ENCODE data around the gene TAS2R5.

- no peak for TF ChIP-seq MXI1 (IDR thresholded peaks at IDR 0.05; ENCODE audit: borderline replicate concordance, low read depth, low read length)
- TF ChIP-seq CTCF (conservative IDR thresholded peaks at IDR 0.05; ENCODE audit: low read depth, low read length) = no peak
- TF ChIP-seq POLR2A (IDR thresholded peaks at IDR 0.05; ENCODE audit: low read depth, low read length) = no peak
- no peak for TF ChIP-seq RAD21 (IDR thresholded peaks at IDR 0.05; ENCODE audit: low read length)
- no peak for TF ChIP-seq USF2 (IDR thresholded peaks at IDR 0.05; ENCODE audit: low read depth, low read length)
- no peak for TF ChIP-seq NFE2L2 (IDR thresholded peaks at IDR 0.05; ENCODE audit: low read depth, low read length)
- TF ChIP-seq BHLHE40 (IDR thresholded peaks at IDR 0.05; ENCODE audit: low read depth, low read length) = no peak
- no peak for TF ChIP-seq CEBPB (IDR thresholded peaks at IDR 0.05; ENCODE audit: low read depth, low read length)
- TF ChIP-seq CHD1 (IDR thresholded peaks at IDR 0.05; ENCODE audit: low read depth, low read length) = no peak
- no peak for TF ChIP-seq FOS (IDR thresholded peaks at IDR 0.05; ENCODE audit: low read depth, low read length)
Measured at GRCh38 chr7:141840708-141841107, 50.7 kb downstream of the TAS2R5 start.

Measured in IMR-90 (cell line).